GM06990 (cell line): ENCODE results near the gene FTL.

Experiments
- DNase-seq: peaks from one replicate; pipeline ENCODE4 v3.0.0-alpha.2; 2011; ENCODE audit not compliant: insufficient read length; ENCODE audit errors: extremely low read depth
- H3K27me3 ChIP-seq: replicated peaks from 2 replicates; pipeline ENCODE4 v1.6.0; 2011; ENCODE audit warnings: low read length; ENCODE audit not compliant: control insufficient read depth, insufficient read depth
- H3K36me3 ChIP-seq: 2 replicates; pipeline ENCODE4 v1.5.1; 2011; ENCODE audit warnings: low read length; ENCODE audit not compliant: control insufficient read depth, insufficient read depth
- H3K4me3 ChIP-seq: replicated peaks from 2 replicates; pipeline ENCODE4 v1.5.1; 2011; ENCODE audit warnings: low read depth, mild to moderate bottlenecking, control low read depth, low read length
- CTCF ChIP-seq: IDR thresholded peaks from 2 replicates; pipeline ENCODE4 v1.5.1; 2011; ENCODE audit warnings: low read length, control low read depth, mild to moderate bottlenecking, inconsistent platforms; ENCODE audit not compliant: insufficient read depth, poor library complexity, severe bottlenecking

FTL gene

GRCh38 chr19:48966541-48967345 lies 1.6 kb downstream of the FTL start:
- H3K36me3 ChIP-seq, result peaks cover 17% of the 10 kb centered on the region
- H3K27me3 ChIP-seq, result no peaks in the 10 kb centered on the region
- no peak for TF ChIP-seq CTCF
- no peak for DNase-seq
- peak overlapping the region; percentile 74 for H3K4me3 ChIP-seq

DNA sequence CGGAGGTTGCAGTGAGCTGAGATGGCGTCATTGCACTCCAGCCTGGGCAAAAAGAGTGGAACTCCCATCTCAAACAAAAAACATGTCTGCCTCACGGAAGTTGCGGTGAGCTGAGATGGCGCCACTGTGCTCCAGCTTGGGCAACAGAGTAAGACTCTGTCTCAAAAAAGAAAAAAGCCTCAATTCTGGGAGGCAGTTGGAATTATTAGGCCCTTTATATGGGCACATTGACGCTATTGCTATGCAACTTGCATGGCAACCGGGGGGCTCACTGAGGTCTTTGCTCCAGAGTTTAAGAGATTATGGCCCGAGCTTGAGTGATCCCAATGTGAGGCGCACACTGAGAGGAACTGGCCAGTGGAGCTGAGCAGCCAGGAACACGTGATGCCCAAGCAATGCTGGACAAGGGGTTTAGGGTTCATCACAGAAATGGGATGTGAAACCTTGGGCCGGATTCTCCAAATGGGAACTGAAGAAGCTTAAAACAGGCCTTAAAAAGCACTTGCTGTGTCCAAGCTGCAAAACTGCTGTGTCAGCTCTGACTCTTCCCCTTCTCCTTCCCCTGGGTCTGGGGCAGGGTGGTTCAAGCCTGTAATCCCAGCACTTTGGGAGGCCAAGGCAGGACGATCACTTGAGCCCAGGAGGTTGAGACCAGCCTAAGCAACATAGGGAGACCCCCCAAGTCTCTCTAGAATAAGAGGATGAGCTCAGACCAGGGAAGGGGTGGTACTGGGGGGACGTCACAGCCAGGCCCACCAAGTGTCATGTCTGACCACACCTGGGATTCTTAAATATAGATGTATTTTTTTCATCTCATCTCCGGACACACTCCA lies 2.5 kb downstream of the FTL start:
- H3K4me3 ChIP-seq, result no peak overlapping the region
- no peak for TF ChIP-seq CTCF
- no peaks in the 10 kb centered on the region for H3K27me3 ChIP-seq
- H3K36me3 ChIP-seq, result peaks cover 17% of the 10 kb centered on the region
- DNase-seq, result no peak

DNA sequence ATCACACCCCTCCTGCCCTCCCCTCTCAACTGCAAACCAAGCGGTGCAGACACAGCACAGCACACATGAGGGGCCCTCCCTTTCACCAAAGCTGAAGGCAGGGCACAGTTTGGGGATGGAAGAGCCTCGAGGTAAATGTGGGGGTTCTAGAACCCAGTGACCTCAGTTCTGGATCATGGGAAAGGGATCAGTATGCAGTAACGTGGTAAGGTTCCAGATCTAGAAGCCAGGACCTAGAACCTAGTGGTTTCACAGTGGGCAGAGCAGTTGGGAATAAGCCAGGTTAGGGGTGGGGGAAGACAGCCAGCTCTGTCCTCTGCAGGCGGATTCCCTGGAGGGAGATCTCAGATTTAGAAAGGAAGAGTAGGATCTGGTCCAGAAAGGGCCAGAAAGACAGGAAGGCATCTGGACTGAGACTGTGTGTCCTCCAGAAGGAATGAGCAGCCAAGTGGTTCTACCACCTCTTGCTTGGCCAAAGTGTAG lies 3.1 kb downstream of the FTL start:
- H3K4me3 ChIP-seq, result no peak overlapping the region
- peaks cover 17% of the 10 kb centered on the region for H3K36me3 ChIP-seq
- TF ChIP-seq CTCF, result no peak
- no peaks in the 10 kb centered on the region for H3K27me3 ChIP-seq
- DNase-seq, result no peak

GRCh38 chr19:48968813-48969218 lies 3.7 kb downstream of the FTL start:
- no peak overlapping the region for H3K4me3 ChIP-seq
- H3K27me3 ChIP-seq, result no peaks in the 10 kb centered on the region
- peaks cover 17% of the 10 kb centered on the region for H3K36me3 ChIP-seq
- DNase-seq, result no peak
- TF ChIP-seq CTCF, result no peak

- Histone ChIP-seq H3K36me3 (peaks cover 17% of the 10 kb centered on the region), H3K4me3 (no peak overlapping the region), H3K27me3 (no peaks in the 10 kb centered on the region)
- no peak for DNase-seq
- TF ChIP-seq CTCF, result no peak
Measured at GRCh38 chr19:48969276-48970138, 4.4 kb downstream of the FTL start.
